IgD-negative memory B cell (primary cell): ENCODE results near the gene SUN5. TPM values are rescaled to one million over a fixed set of nuclear protein-coding genes. Genes with fewer than 3 reads are reported as not detected.
A peak's percentile ranks its signal among the peaks of the same experiment; 100 is the strongest.

ENCODE experiments used
- H3K27ac Mint-ChIP-seq, 3 donors: one replicate each; pipeline ENCODE4 v1.8.0; 2020 to 2022; ENCODE audit warnings: mild to moderate bottlenecking in 3 of 3, mixed read lengths in 3 of 3, moderate library complexity in 1 of 3
- H3K27me3 Mint-ChIP-seq: one replicate; pipeline ENCODE4 v1.8.0; 2021; ENCODE audit warnings: mixed read lengths
- H3K36me3 Mint-ChIP-seq: one replicate; pipeline ENCODE4 v1.8.0; 2020; ENCODE audit warnings: mild to moderate bottlenecking, mixed read lengths
- H3K4me1 Mint-ChIP-seq, 3 donors: one replicate each; pipeline ENCODE4 v1.8.0; 2020 to 2022; ENCODE audit warnings: mixed read lengths in 3 of 3, mild to moderate bottlenecking in 1 of 3
- H3K4me3 Mint-ChIP-seq, 4 donors: one replicate each; pipeline ENCODE4 v1.8.0; 2020 to 2022; ENCODE audit warnings: mild to moderate bottlenecking in 4 of 4, mixed read lengths in 4 of 4, moderate library complexity in 3 of 4
- H3K9me3 Mint-ChIP-seq, 3 donors: one replicate each; pipeline ENCODE4 v1.8.0; 2020 to 2021; ENCODE audit warnings: mixed read lengths in 3 of 3, mild to moderate bottlenecking in 1 of 3
- polyA plus RNA-seq: library from polyadenylated mRNA; unstranded; fragments of 300-500 nt; fragmentation: Illumina TruSeq; gene quantifications from one replicate; pipeline ENCODE4 v1.2.3, GENCODE V29; 2021

SUN5 gene
- polyA plus RNA-seq, 1 donor from 2014 or later: not detected

GRCh38 chr20:33010674-33011449, 6.6 kb upstream of the SUN5 start:
- Mint-ChIP-seq H3K36me3 (no peaks in the 10 kb centered on the region), H3K4me1 (peaks cover 0 to 5% (median 2%) of the 10 kb centered on the region in 3 donors), H3K27ac (no peak overlapping the region), H3K9me3 (no peaks in the 10 kb centered on the region), H3K27me3 (peaks cover 2% of the 10 kb centered on the region), H3K4me3 (no peak overlapping the region)

GRCh38 chr20:33010133-33010504, 5.9 kb upstream of the SUN5 start:
- peaks cover 0 to 2% (median 0%) of the 10 kb centered on the region in 3 donors for H3K9me3 Mint-ChIP-seq
- no peaks in the 10 kb centered on the region for H3K36me3 Mint-ChIP-seq
- H3K27me3 Mint-ChIP-seq: peaks cover 2% of the 10 kb centered on the region
- no peak overlapping the region for H3K27ac Mint-ChIP-seq
- no peak overlapping the region for H3K4me3 Mint-ChIP-seq
- H3K4me1 Mint-ChIP-seq: peaks cover 0 to 5% (median 2%) of the 10 kb centered on the region in 3 donors

GRCh38 chr20:33009214-33010132, 5.2 kb upstream of the SUN5 start:
- H3K4me1 Mint-ChIP-seq: peaks cover 0 to 5% (median 2%) of the 10 kb centered on the region in 3 donors
- no peaks in the 10 kb centered on the region for H3K36me3 Mint-ChIP-seq
- peaks cover 2% of the 10 kb centered on the region for H3K27me3 Mint-ChIP-seq
- peaks cover 0 to 2% (median 0%) of the 10 kb centered on the region in 3 donors for H3K9me3 Mint-ChIP-seq
- no peak overlapping the region for H3K4me3 Mint-ChIP-seq
- peak overlapping the region in 1 of 3 donors; percentile 55 for H3K27ac Mint-ChIP-seq

- peaks cover 0 to 2% (median 0%) of the 10 kb centered on the region in 3 donors for H3K9me3 Mint-ChIP-seq
- H3K27me3 Mint-ChIP-seq: peaks cover 2% of the 10 kb centered on the region
- H3K27ac Mint-ChIP-seq: no peak overlapping the region
- H3K4me1 Mint-ChIP-seq: peaks cover 0 to 5% (median 2%) of the 10 kb centered on the region in 3 donors
- H3K4me3 Mint-ChIP-seq: no peak overlapping the region
- H3K36me3 Mint-ChIP-seq: no peaks in the 10 kb centered on the region
Measured at GRCh38 chr20:33008336-33009213, 4.3 kb upstream of the SUN5 start.

GRCh38 chr20:33007376-33008335, 3.4 kb upstream of the SUN5 start, which contains the start of gene BPIFB2:
Gene BPIFB2, plus strand, starts transcription at chr20:33007704. Its CDS starts 871 bp downstream, at chr20:33008575.
- no peak within 1 kb of the TSS for H3K4me3 Mint-ChIP-seq
- H3K9me3 Mint-ChIP-seq: peaks cover 0 to 2% (median 0%) of the 10 kb centered on the region in 3 donors
- peaks cover 2% of the 10 kb centered on the region for H3K27me3 Mint-ChIP-seq
- H3K27ac Mint-ChIP-seq: no peak within 1 kb of the TSS
- H3K36me3 Mint-ChIP-seq: no peaks in the 10 kb centered on the region
- H3K4me1 Mint-ChIP-seq: peaks cover 0 to 5% (median 2%) of the 10 kb centered on the region in 3 donors

GRCh38 chr20:33006776-33007375, 2.6 kb upstream of the SUN5 start:
- H3K9me3 Mint-ChIP-seq: peaks cover 0 to 2% (median 0%) of the 10 kb centered on the region in 3 donors
- H3K4me3 Mint-ChIP-seq: no peak overlapping the region
- no peak overlapping the region for H3K27ac Mint-ChIP-seq
- no peaks in the 10 kb centered on the region for H3K27me3 Mint-ChIP-seq
- peaks cover 0 to 5% (median 2%) of the 10 kb centered on the region in 3 donors for H3K4me1 Mint-ChIP-seq
- peaks cover 5% of the 10 kb centered on the region for H3K36me3 Mint-ChIP-seq

GRCh38 chr20:33005908-33006775, 1.9 kb upstream of the SUN5 start:
- peaks cover 0 to 5% (median 2%) of the 10 kb centered on the region in 3 donors for H3K4me1 Mint-ChIP-seq
- H3K27ac Mint-ChIP-seq: no peak overlapping the region
- H3K9me3 Mint-ChIP-seq: peaks cover 0 to 2% (median 0%) of the 10 kb centered on the region in 3 donors
- no peak overlapping the region for H3K4me3 Mint-ChIP-seq
- no peaks in the 10 kb centered on the region for H3K27me3 Mint-ChIP-seq
- H3K36me3 Mint-ChIP-seq: peaks cover 5% of the 10 kb centered on the region

GRCh38 chr20:33005132-33005566, 916 bp upstream of the SUN5 start:
- peaks cover 0 to 7% (median 2%) of the 10 kb centered on the region in 3 donors for H3K4me1 Mint-ChIP-seq
- H3K27ac Mint-ChIP-seq: peak overlapping the region in 1 of 3 donors; percentile 24
- H3K4me3 Mint-ChIP-seq: no peak overlapping the region
- peaks cover 0 to 2% (median 0%) of the 10 kb centered on the region in 3 donors for H3K9me3 Mint-ChIP-seq
- H3K27me3 Mint-ChIP-seq: no peaks in the 10 kb centered on the region
- H3K36me3 Mint-ChIP-seq: peaks cover 5% of the 10 kb centered on the region

- Mint-ChIP-seq H3K4me3 (no peak overlapping the region), H3K36me3 (peaks cover 8% of the 10 kb centered on the region), H3K9me3 (peaks cover 0 to 2% (median 0%) of the 10 kb centered on the region in 3 donors), H3K27me3 (no peaks in the 10 kb centered on the region), H3K27ac (no peak overlapping the region), H3K4me1 (peaks cover 3 to 13% (median 11%) of the 10 kb centered on the region in 3 donors)
Measured at GRCh38 chr20:33002087-33002808, 2.0 kb downstream of the SUN5 start.

- no peaks in the 10 kb centered on the region for H3K27me3 Mint-ChIP-seq
- peaks cover 8% of the 10 kb centered on the region for H3K36me3 Mint-ChIP-seq
- peak overlapping the region in 1 of 3 donors; percentile 67 for H3K27ac Mint-ChIP-seq
- peaks cover 0 to 3% (median 0%) of the 10 kb centered on the region in 3 donors for H3K9me3 Mint-ChIP-seq
- no peak overlapping the region for H3K4me3 Mint-ChIP-seq
- peaks cover 3 to 20% (median 11%) of the 10 kb centered on the region in 3 donors for H3K4me1 Mint-ChIP-seq
Measured at GRCh38 chr20:33000802-33001466, 3.3 kb downstream of the SUN5 start.

GRCh38 chr20:32999603-33000250, 4.5 kb downstream of the SUN5 start:
- Mint-ChIP-seq H3K4me3 (peak overlapping the region in 1 of 4 donors; percentile 20), H3K9me3 (peaks cover 0 to 9% (median 7%) of the 10 kb centered on the region in 3 donors), H3K36me3 (peaks cover 8% of the 10 kb centered on the region), H3K27ac (peak overlapping the region in 1 of 3 donors; percentile 60), H3K4me1 (peaks cover 3 to 20% (median 11%) of the 10 kb centered on the region in 3 donors), H3K27me3 (no peaks in the 10 kb centered on the region)
